ENCODE measurements around the gene POGLUT2. TPM values are rescaled to one million over a fixed set of nuclear protein-coding genes. Genes with fewer than 3 reads are reported as not detected.

POGLUT2 gene
- polyA plus RNA-seq, 4 donors = 0.54 to 13.1 (median 3.6) TPM; not detected in 1

- peaks cover 0 to 3% of the 10 kb centered on the region in 2 donors for H3K9me3 ChIP-seq (ENCODE audit: control insufficient read depth in 2 of 2, insufficient read depth in 1 of 2, low read depth in 1 of 2, low read length in 1 of 2)
- no peaks in the 10 kb centered on the region for H3K36me3 ChIP-seq (ENCODE audit: control insufficient read depth in 3 of 3, insufficient read depth in 2 of 3, low read depth in 1 of 3, low read length in 3 of 3)
Measured at GRCh38 chr13:102742101-102742500, 56.7 kb downstream of the POGLUT2 start.

More at GRCh38 chr13:102742101-102742500, 56.7 kb downstream of the POGLUT2 start:
- WGBS, 3 donors = 45 to 57% (median 52%) methylated on average over 1 of the region's 1 CpG
- no peak overlapping the region for H3K4me3 ChIP-seq (ENCODE audit: low read depth in 1 of 3, low read length in 3 of 3)
- DNase-seq (peak in 1 of 2 donors; percentile 5), FAIRE-seq (no peak)
- no peaks in the 10 kb centered on the region for H3K27me3 ChIP-seq (ENCODE audit: control insufficient read depth in 3 of 3, insufficient read depth in 3 of 3, low read length in 3 of 3)
- no peak overlapping the region for H3K27ac ChIP-seq (ENCODE audit: low read depth in 1 of 3, low read length in 2 of 3)
- H3K4me1 ChIP-seq (ENCODE audit: control insufficient read depth in 3 of 3, insufficient read depth in 2 of 3, low read depth in 1 of 3, low read length in 2 of 3) = no peaks in the 10 kb centered on the region

Other genes starting within 250 kb of the POGLUT2 start
- 10 to 100 TPM; 10.5 to 39.8 (median 15.4) TPM for gene TPP2, start 202.0 kb downstream of the POGLUT2 start, polyA plus RNA-seq
- gene METTL21C, start 103.9 kb downstream of the POGLUT2 start, polyA plus RNA-seq = under 1 TPM in 1 of 4 donors, not detected in 3; 0.04 TPM
- 10 to 100 TPM in 2 of 4 donors, 1 to 10 TPM in 2; 8.0 to 15.5 (median 9.8) TPM for gene TEX30, start 25.2 kb downstream of the POGLUT2 start, polyA plus RNA-seq
- 10 to 100 TPM in 2 of 4 donors, 1 to 10 TPM in 2; 7.3 to 35.6 (median 11.6) TPM for gene BIVM, start 143 bp upstream of the POGLUT2 start, polyA plus RNA-seq
- 100 to 1,000 TPM in 1 of 4 donors, 10 to 100 TPM in 3; 40.7 to 112 (median 65.9) TPM for gene ERCC5, start 47.1 kb upstream of the POGLUT2 start, polyA plus RNA-seq